Activated naive CD8-positive, alpha-beta T cell treated with anti-CD3 and anti-CD28 coated beads for 36 hours (primary cell): Measurements from ENCODE around the gene CST9L. TPM values are rescaled to one million over a fixed set of nuclear protein-coding genes. Genes with fewer than 3 reads are reported as not detected.

ENCODE experiments used
- DNase-seq: peaks from one replicate; pipeline ENCODE4 v3.0.0; 2021
- H3K27ac Mint-ChIP-seq: one replicate; pipeline ENCODE4 v1.8.0; 2022; ENCODE audit warnings: mild to moderate bottlenecking, moderate library complexity, mixed read lengths
- H3K27me3 Mint-ChIP-seq: one replicate; pipeline ENCODE4 v1.8.0; 2022; ENCODE audit warnings: mild to moderate bottlenecking, mixed read lengths
- H3K36me3 Mint-ChIP-seq: one replicate; pipeline ENCODE4 v1.8.0; 2021; ENCODE audit warnings: mild to moderate bottlenecking, mixed read lengths
- H3K4me1 Mint-ChIP-seq: one replicate; pipeline ENCODE4 v1.8.0; 2021; ENCODE audit warnings: mixed read lengths
- H3K4me3 Mint-ChIP-seq: one replicate; pipeline ENCODE4 v1.8.0; 2022; ENCODE audit warnings: mild to moderate bottlenecking, moderate library complexity, mixed read lengths
- H3K9me3 Mint-ChIP-seq: one replicate; pipeline ENCODE4 v1.8.0; 2022; ENCODE audit warnings: mixed read lengths
- total RNA-seq, 2 experiments: library from RNA; stranded (reverse); gene quantifications; one replicate each; pipeline ENCODE4 v1.2.3, GENCODE V29; 2021

The CST9L gene
- total RNA-seq, 2 experiments from 2014 or later, result not detected

DNA sequence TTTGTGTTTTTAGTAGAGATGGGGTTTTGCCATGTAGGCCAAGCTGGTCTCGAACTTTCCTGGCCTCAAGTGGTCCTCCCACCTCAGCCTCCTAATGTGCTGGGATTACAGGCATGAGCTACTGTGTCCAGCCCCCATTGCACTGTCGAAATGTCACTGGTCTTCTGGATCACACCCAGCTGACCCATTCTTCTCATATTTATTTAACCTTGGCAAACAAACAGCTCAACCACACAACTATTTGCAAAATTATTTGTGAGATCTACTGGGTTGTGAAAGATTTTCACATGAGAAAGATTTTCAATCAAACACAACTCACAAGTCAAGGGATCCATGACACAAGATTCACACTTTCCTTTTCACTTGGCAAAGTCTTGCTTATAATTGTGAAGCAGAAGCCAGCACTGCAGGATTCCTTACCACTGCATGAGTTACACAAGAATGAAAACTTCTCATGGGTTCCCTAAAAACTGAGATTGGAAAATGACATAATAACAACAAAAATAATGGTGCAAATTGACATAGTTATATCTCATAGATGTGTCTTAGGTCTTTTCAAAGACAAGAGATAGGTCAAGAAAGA is 2.0 kb upstream of the CST9L start:
- Mint-ChIP-seq H3K4me1 (no peaks in the 10 kb centered on the region), H3K9me3 (no peaks in the 10 kb centered on the region), H3K4me3 (no peak overlapping the region), H3K36me3 (no peaks in the 10 kb centered on the region), H3K27me3 (no peaks in the 10 kb centered on the region), H3K27ac (no peak overlapping the region)
- no peak for DNase-seq

DNA sequence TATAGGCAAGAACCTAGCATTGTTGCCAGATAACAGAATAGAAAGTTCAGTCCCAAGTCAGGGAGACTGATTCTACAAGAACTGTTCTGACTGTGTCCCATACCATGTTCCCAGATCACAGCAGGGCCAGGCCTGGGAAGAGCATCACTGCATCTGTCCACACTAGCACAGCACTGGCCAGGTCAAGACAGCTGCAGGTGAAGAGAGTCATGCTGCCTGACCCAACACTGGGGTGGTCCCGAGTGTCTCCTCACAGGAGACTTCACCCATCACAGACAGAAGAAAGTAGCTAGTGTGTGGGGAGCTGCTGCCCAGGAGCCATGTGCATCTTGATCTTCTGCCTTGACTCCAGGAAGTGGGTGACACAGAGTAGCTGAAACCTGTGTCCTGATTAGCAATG is 1.3 kb upstream of the CST9L start:
- Mint-ChIP-seq H3K9me3 (no peaks in the 10 kb centered on the region), H3K4me3 (no peak overlapping the region), H3K27ac (no peak overlapping the region), H3K27me3 (no peaks in the 10 kb centered on the region), H3K4me1 (no peaks in the 10 kb centered on the region), H3K36me3 (no peaks in the 10 kb centered on the region)
- no peak for DNase-seq

DNA sequence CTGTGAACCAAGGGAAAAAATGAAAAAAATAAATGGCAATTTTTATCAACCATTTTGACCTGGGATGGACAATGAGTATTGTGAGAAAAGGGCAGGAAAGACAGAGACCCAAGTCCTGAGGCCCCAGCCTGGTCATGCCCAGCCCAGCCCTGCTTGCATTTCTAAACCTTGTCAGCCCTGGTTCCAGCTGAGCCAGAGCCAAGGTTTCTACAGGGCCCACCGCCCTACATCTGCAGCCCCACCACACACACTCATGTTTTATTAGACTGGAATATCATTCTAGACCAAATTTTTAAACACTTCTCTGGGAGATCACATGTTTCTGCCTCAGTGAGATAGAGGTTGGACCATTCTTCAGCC is 667 bp upstream of the CST9L start:
- no peak overlapping the region for H3K4me3 Mint-ChIP-seq
- H3K36me3 Mint-ChIP-seq, result no peaks in the 10 kb centered on the region
- peaks cover 4% of the 10 kb centered on the region for H3K27me3 Mint-ChIP-seq
- no peaks in the 10 kb centered on the region for H3K9me3 Mint-ChIP-seq
- H3K4me1 Mint-ChIP-seq, result no peaks in the 10 kb centered on the region
- DNase-seq, result no peak
- H3K27ac Mint-ChIP-seq, result no peak overlapping the region

DNA sequence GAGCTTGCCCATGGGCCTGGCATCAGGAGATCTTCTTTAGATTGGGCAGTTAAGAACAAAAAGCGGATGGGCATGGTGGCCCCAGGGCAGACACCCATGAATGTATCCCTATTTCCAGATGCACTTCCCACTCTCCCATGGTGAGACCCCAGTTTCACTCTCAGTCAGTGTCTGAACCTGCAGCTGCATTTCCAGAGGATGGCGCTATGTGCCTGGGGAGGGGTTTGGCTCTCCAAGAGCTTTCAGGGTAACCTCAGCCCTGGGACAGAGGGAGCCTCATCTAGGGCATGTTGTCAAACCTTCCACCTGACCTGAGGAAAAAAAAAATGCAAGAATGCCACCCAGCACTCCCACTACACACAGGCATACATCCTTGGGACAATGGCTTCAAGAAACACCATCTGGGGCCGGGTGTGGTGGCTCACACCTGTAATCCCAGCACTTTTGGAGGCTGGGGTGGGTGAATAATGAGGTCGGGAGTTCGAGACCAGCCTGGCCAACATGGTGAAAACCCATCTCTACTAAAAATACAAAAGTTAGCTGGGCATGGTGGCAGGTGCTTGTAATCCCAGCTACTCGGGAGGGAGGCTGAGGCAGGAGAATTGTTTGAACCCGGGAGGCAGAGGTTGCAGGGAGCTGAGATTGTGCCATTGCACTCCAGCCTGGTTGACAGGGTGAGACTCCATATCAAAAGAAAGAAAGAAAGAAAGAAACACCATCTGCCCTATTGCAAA is 1.9 kb downstream of the CST9L start:
- Mint-ChIP-seq H3K27me3 (peaks cover 8% of the 10 kb centered on the region), H3K27ac (no peak overlapping the region), H3K4me3 (no peak overlapping the region), H3K36me3 (no peaks in the 10 kb centered on the region), H3K4me1 (no peaks in the 10 kb centered on the region), H3K9me3 (peaks cover 10% of the 10 kb centered on the region)
- DNase-seq, result no peak

DNA sequence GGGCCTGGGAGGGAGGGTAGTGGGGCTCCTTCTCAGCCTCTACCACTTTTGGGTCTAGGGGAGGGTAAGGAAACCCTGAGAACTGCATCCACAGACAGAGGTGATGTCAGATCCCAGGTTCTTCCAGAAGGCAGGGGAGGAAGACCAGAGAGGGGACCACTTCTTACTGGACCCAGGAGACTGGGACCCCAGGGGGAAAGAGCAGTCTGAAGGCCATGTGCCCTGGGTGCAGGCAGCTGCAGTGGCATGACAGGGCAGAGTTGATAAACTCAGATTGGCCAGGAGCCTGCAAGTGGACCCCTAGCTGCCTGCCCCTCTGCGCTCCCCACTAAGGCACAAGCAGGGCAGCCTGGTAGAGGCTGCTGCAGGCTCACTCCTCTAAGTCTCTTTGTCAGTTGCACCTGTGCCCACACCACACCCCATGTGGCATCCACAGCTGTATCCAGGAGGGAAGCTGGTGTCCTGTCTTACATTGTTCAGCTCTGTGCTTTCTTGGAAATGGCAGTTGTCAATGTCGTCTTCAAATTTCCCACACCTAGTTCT is 2.7 kb downstream of the CST9L start:
- H3K4me1 Mint-ChIP-seq, result no peaks in the 10 kb centered on the region
- no peaks in the 10 kb centered on the region for H3K36me3 Mint-ChIP-seq
- peaks cover 8% of the 10 kb centered on the region for H3K27me3 Mint-ChIP-seq
- H3K4me3 Mint-ChIP-seq, result no peak overlapping the region
- H3K9me3 Mint-ChIP-seq, result peaks cover 12% of the 10 kb centered on the region
- DNase-seq, result no peak
- no peak overlapping the region for H3K27ac Mint-ChIP-seq

DNA sequence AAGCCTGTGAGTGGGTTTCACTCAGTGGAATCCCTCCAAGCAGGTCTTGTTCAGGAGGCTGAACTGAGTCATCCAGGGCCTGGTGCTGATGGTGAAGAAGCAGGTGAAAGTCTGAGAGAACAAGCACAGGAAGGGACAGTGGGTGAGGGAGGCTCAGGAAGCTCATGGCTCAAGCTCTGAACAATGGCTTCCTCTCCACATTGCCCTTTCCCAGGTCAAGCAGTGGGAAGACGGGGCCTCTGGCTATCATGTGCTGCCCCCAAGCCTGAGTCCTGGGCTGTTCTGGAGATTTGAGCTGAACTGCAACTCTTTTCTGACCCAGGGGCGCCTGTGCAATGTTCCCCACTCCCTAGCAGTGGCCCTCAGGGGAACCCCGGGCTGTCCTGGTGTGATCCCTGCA is 3.4 kb downstream of the CST9L start:
- H3K4me1 Mint-ChIP-seq, result no peaks in the 10 kb centered on the region
- H3K27me3 Mint-ChIP-seq, result peaks cover 8% of the 10 kb centered on the region
- no peak for DNase-seq
- H3K27ac Mint-ChIP-seq, result no peak overlapping the region
- H3K4me3 Mint-ChIP-seq, result no peak overlapping the region
- no peaks in the 10 kb centered on the region for H3K36me3 Mint-ChIP-seq
- H3K9me3 Mint-ChIP-seq, result peaks cover 15% of the 10 kb centered on the region

DNA sequence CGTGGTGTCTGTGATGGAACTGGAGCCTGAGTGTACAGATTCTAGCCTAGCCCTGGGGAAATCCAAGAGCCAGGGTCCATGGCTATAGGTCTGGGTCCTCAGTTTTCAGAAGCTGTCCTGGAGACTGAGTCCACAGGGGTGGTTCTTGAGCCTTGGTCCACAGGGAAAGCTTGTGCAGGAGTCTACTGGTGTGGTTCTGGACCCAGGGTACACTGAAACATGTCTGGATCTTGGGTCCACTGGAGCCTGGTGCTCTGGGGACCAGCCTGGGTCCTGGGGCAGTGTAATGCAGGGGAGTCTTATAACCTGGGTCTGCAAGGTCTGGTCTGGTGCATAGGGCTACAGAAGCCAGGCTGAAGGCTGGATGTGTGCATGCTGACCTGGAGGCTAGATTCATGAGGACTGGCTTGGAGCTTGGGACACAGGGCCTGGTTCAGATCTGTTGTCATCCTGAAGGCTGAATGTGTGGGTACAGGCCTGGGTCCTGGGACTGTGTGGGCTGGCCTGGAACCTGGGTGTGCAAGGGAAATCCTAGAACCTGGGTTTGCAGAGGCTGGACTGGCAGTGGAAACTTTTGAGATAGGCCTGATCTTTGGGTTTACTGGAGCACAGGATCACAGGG is 5.5 kb downstream of the CST9L start:
- Mint-ChIP-seq H3K9me3 (peaks cover 19% of the 10 kb centered on the region), H3K27ac (no peak overlapping the region), H3K27me3 (peaks cover 8% of the 10 kb centered on the region), H3K4me3 (no peak overlapping the region), H3K36me3 (no peaks in the 10 kb centered on the region), H3K4me1 (no peaks in the 10 kb centered on the region)
- DNase-seq, result no peak

DNA sequence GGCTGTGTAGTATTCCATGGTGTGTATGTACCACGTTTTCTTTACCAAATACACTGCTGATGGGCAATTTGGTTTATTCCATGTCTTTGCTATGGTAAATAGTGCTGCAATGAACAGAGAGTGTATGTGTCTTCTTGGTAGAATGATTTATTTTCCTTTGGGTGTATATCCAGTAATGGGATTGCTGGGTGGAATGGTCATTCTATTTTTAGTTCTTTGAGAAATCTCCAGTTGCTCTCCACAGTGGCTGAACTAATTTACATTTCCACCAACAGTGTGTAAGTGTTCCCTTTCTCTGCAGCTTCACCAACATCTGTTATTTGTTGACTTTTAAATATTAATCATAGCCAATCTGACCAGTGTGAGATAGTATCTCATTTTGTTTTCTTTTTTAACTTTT is 13.9 kb downstream of the CST9L start:
- Mint-ChIP-seq H3K27ac (no peak overlapping the region), H3K4me1 (no peaks in the 10 kb centered on the region), H3K9me3 (peaks cover 9% of the 10 kb centered on the region), H3K4me3 (no peak overlapping the region), H3K27me3 (peaks cover 13% of the 10 kb centered on the region), H3K36me3 (peaks cover 2% of the 10 kb centered on the region)
- no peak for DNase-seq

DNA sequence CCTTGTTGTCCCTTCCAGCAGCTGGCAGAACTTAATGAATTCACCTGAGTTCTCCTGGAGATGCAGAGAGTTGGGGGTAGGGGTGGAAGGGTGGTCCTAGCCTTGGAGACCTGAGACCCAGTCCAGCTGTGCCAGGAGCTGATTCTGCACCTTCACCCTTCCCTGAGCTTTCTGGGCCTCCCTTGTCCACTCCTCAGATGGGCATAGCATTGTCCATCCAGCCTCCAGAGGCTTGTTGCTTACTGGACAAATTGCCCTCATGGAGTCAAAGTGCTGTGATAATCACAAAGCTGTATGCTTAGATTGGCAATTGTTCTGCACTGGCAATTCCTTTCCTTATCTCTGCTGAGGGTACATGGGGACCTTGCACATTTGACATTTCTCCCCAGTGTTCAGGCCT is 16.5 kb downstream of the CST9L start:
- DNase-seq, result no peak
- Mint-ChIP-seq H3K36me3 (no peaks in the 10 kb centered on the region), H3K9me3 (no peaks in the 10 kb centered on the region), H3K27me3 (peaks cover 4% of the 10 kb centered on the region), H3K4me1 (no peaks in the 10 kb centered on the region), H3K27ac (no peak overlapping the region), H3K4me3 (no peak overlapping the region)

DNA sequence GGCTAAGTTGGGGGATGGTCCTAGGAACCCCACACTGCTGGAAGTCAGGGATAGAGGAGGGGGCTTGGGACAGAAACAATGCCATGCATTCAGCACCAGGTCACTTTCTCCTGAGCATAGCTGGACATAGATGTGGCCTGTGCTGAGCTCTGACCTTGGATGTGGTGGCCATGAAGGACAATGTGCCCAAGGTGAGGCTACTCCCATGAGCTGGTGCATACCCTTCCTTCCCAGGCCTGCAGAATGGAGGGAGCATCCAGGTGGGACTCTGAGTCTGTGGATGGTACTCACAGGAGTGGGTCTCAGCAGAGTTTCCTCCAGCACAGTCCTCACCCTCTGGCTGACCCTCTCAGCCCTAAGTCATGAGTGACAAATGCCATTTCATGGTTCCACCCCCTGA is 16.9 kb downstream of the CST9L start:
- no peak for DNase-seq
- H3K4me3 Mint-ChIP-seq, result no peak overlapping the region
- H3K4me1 Mint-ChIP-seq, result no peaks in the 10 kb centered on the region
- H3K27ac Mint-ChIP-seq, result no peak overlapping the region
- H3K27me3 Mint-ChIP-seq, result peaks cover 4% of the 10 kb centered on the region
- H3K9me3 Mint-ChIP-seq, result no peaks in the 10 kb centered on the region
- H3K36me3 Mint-ChIP-seq, result no peaks in the 10 kb centered on the region

DNA sequence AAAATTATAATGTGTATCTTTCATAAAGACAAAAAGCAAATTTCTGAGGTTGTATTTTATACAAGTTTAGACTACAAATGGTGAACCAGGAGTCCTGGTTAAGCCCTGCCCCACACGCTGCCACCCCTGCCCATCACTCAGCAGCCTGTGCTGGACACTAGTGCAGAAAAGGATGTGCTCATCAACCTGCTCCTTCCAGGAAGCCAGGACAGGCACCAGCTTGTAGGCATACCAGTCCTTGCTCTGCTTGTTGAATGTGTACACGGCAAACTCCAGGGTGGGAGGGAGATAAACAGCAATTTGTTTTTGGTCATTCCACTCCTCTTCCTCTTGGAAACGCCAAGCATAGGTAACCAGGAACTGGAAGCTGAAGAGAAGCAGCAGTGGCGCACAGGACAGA is 18.1 kb downstream of the CST9L start:
- no peaks in the 10 kb centered on the region for H3K36me3 Mint-ChIP-seq
- H3K27ac Mint-ChIP-seq, result no peak overlapping the region
- H3K9me3 Mint-ChIP-seq, result no peaks in the 10 kb centered on the region
- DNase-seq, result no peak
- H3K4me3 Mint-ChIP-seq, result no peak overlapping the region
- no peaks in the 10 kb centered on the region for H3K4me1 Mint-ChIP-seq
- peaks cover 4% of the 10 kb centered on the region for H3K27me3 Mint-ChIP-seq

DNA sequence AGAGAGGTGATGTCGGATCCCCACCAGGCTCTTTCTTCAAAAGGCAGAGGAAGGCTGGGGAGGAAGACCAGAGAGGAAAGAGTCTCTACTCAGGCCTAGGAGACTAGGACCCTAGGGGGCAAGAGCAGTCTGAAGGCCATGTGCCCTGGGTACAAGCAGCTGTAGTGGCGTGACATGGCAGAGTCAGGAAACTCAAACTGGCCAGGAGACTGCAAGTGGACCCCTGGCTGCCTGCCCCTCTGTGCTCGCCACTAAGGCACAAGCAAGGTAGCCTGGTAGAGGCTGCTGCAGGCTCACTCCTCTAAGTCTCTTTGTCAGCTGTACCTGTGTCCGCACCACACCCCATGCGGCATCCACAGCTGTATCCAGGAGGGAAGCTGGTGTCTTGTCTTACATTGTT is 19.9 kb downstream of the CST9L start:
- Mint-ChIP-seq H3K27ac (no peak overlapping the region), H3K9me3 (no peaks in the 10 kb centered on the region), H3K36me3 (no peaks in the 10 kb centered on the region), H3K4me3 (no peak overlapping the region), H3K4me1 (no peaks in the 10 kb centered on the region), H3K27me3 (peaks cover 4% of the 10 kb centered on the region)
- no peak for DNase-seq

DNA sequence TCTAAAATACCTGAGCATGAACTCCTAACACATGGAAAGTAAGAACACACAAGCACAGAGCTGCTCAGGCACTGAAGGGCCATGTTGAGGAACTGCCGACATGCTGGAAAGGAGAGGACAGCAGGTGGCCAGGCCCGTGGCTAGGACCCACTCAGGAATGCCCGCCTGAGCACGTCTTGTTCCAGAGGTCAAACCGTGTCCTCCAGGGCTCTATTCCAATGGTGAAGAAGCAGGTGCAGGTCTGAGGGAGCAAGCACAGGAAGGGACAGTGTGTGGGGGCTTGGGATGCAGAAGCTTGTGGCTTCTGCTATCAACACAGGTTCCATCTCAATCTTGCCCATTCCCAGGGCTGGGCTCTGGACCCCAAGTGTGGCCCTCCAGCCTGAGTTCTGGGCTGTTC is 20.7 kb downstream of the CST9L start:
- no peak overlapping the region for H3K27ac Mint-ChIP-seq
- no peaks in the 10 kb centered on the region for H3K9me3 Mint-ChIP-seq
- DNase-seq, result no peak
- no peaks in the 10 kb centered on the region for H3K36me3 Mint-ChIP-seq
- H3K27me3 Mint-ChIP-seq, result peaks cover 4% of the 10 kb centered on the region
- H3K4me1 Mint-ChIP-seq, result no peaks in the 10 kb centered on the region
- no peak overlapping the region for H3K4me3 Mint-ChIP-seq

DNA sequence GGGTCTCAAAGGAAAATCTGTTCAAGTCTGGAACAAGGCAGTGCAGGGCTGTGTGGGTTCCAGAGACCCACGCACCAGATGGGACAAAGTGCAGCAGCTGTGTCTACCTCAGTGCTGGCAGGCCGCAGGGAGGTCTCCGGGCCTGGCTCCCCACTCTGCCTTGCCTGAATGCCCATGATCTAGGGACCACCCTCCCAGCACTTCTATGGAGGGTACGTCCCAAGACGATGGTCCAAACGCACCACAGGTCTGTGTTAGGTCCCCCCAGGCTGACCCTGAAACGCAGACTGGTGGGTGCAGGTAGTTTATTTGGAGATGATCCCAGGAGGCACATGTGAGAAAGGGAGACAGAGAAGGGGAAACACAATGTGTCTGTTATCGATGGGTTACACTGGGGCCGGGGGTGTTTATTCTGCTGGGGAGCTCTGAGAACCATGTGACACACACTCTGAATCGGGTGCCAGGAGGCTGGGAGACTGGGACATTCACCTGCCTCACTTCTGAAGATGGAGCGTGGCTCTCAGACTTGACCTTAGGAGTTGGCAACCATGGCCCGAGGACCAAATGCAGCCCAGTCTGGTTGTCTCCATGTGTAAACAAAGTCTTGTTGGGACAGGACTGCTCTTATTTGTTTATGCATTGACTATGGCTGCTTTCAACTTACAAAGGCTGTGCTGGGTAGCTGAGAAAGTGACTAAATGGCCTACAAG is 21.7 kb downstream of the CST9L start:
- Mint-ChIP-seq H3K36me3 (no peaks in the 10 kb centered on the region), H3K4me1 (no peaks in the 10 kb centered on the region), H3K4me3 (no peak overlapping the region), H3K27me3 (peaks cover 4% of the 10 kb centered on the region), H3K9me3 (no peaks in the 10 kb centered on the region), H3K27ac (no peak overlapping the region)
- no peak for DNase-seq

DNA sequence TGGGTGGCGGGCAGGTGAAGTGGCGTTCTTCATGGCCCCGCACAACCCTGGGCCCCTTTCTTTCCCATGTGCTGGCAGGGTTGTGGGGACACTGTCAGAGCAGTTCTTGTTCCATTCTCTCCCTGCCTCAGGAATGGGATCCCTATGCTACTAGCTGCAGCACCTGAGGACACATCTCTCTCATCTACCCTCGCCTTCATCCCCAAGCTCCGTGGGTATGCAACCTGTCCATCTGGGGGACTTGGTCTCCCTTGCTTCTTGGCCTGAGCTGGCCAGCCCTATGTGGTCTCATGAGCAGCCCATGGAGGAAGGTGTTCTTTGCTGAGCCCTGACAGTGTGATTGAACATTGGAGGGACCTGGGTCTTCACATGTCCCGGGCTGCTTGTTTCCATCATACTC is 24.2 kb downstream of the CST9L start:
- Mint-ChIP-seq H3K36me3 (no peaks in the 10 kb centered on the region), H3K4me1 (no peaks in the 10 kb centered on the region), H3K9me3 (no peaks in the 10 kb centered on the region), H3K27ac (no peak overlapping the region), H3K27me3 (peaks cover 5% of the 10 kb centered on the region), H3K4me3 (no peak overlapping the region)
- no peak for DNase-seq
